ENCODE results near the gene MFSD11. TPM values are rescaled to one million over a fixed set of nuclear protein-coding genes. Genes with fewer than 3 reads are reported as not detected.
"Not testable (repeated sequence)": the region's sequence is repeated elsewhere in the genome, so short reads cannot be mapped to it uniquely, and the experiment has no call there.

The MFSD11 gene
- total RNA-seq, 2 experiments from 2014 or later: 17.0 to 17.6 TPM

GRCh38 chr17:76801706-76802105 is 63.8 kb downstream of the MFSD11 start:
- no peaks in the 10 kb centered on the region for H3K9me3 Mint-ChIP-seq
- H3K4me1 Mint-ChIP-seq (ENCODE audit: low read depth): no peaks in the 10 kb centered on the region
- no peak for TF ChIP-seq CTCF (IDR thresholded peaks at IDR 0.05)
- no peaks in the 10 kb centered on the region for H3K36me3 Mint-ChIP-seq (ENCODE audit: low read depth)
- H3K27ac Mint-ChIP-seq: no peak overlapping the region
- ChIA-PET POLR2A (no interaction called here), CTCF (no interaction called here)
- no peak overlapping the region for H3K4me3 Mint-ChIP-seq
- intact Hi-C loops (cut with micrococcal nuclease): no loop called here
- ATAC-seq (no peak), DNase-seq (no peak)
- no peaks in the 10 kb centered on the region for H3K27me3 Mint-ChIP-seq

GRCh38 chr17:76805319-76805718 is 67.4 kb downstream of the MFSD11 start:
- ChIA-PET CTCF (interaction anchor here (1.8 kb wide), 1 partner anchor 11 kb away, joined by 4 read pairs; no protein-coding TSS in a partner anchor), POLR2A (no interaction called here)
- no peak for TF ChIP-seq CTCF (IDR thresholded peaks at IDR 0.05)
- H3K27me3 Mint-ChIP-seq: no peaks in the 10 kb centered on the region
- no peaks in the 10 kb centered on the region for H3K9me3 Mint-ChIP-seq
- no peak overlapping the region for H3K27ac Mint-ChIP-seq
- no peak overlapping the region for H3K4me3 Mint-ChIP-seq
- intact Hi-C loops (cut with micrococcal nuclease): no loop called here
- DNase-seq: no peak
- ATAC-seq: no peak
- no peaks in the 10 kb centered on the region for H3K4me1 Mint-ChIP-seq (ENCODE audit: low read depth)
- H3K36me3 Mint-ChIP-seq (ENCODE audit: low read depth): no peaks in the 10 kb centered on the region

- H3K4me3 Mint-ChIP-seq; POLR2A ChIA-PET; ATAC-seq; DNase-seq; intact Hi-C loops (cut with micrococcal nuclease); H3K4me1 Mint-ChIP-seq (ENCODE audit: low read depth); H3K36me3 Mint-ChIP-seq (ENCODE audit: low read depth); H3K9me3 Mint-ChIP-seq; H3K27ac Mint-ChIP-seq; H3K27me3 Mint-ChIP-seq: not testable (repeated sequence)
- CTCF ChIA-PET: interaction anchor here (1.8 kb wide), 1 partner anchor 10 kb away, joined by 4 read pairs; no protein-coding TSS in a partner anchor
Measured at GRCh38 chr17:76806151-76806550, 68.2 kb downstream of the MFSD11 start.

GRCh38 chr17:76806767-76807166 is 68.8 kb downstream of the MFSD11 start:
- H3K27ac Mint-ChIP-seq; H3K4me1 Mint-ChIP-seq (ENCODE audit: low read depth); ATAC-seq; H3K27me3 Mint-ChIP-seq; intact Hi-C loops (cut with micrococcal nuclease); H3K36me3 Mint-ChIP-seq (ENCODE audit: low read depth); H3K4me3 Mint-ChIP-seq; DNase-seq; H3K9me3 Mint-ChIP-seq; POLR2A ChIA-PET: not testable (repeated sequence)
- CTCF ChIA-PET: interaction anchor here (1.0 to 1.8 kb wide), 2 partner anchors 10 to 19 kb away, joined by 3 to 4 read pairs; no protein-coding TSS in a partner anchor

- Mint-ChIP-seq H3K36me3 (ENCODE audit: low read depth) (no peaks in the 10 kb centered on the region), H3K9me3 (no peaks in the 10 kb centered on the region), H3K27me3 (no peaks in the 10 kb centered on the region), H3K4me3 (no peak overlapping the region), H3K4me1 (ENCODE audit: low read depth) (no peaks in the 10 kb centered on the region), H3K27ac (no peak overlapping the region)
- TF ChIP-seq CTCF (IDR thresholded peaks at IDR 0.05): no peak
- CTCF ChIA-PET: no interaction called here
- ATAC-seq (no peak), DNase-seq (no peak)
- intact Hi-C loops (cut with micrococcal nuclease): no loop called here
- POLR2A ChIA-PET: interaction anchor here (1.1 kb wide), 1 partner anchor 60 kb away, joined by 4 read pairs; the partner anchor contains the start of gene MGAT5B
Measured at GRCh38 chr17:76808326-76808725, 70.4 kb downstream of the MFSD11 start.

GRCh38 chr17:76810956-76811355 is 73.0 kb downstream of the MFSD11 start:
- no peaks in the 10 kb centered on the region for H3K27me3 Mint-ChIP-seq
- DNase-seq (no peak), ATAC-seq (no peak)
- H3K9me3 Mint-ChIP-seq: no peaks in the 10 kb centered on the region
- H3K4me1 Mint-ChIP-seq (ENCODE audit: low read depth): no peaks in the 10 kb centered on the region
- H3K27ac Mint-ChIP-seq: no peak overlapping the region
- intact Hi-C loops (cut with micrococcal nuclease): no loop called here
- H3K36me3 Mint-ChIP-seq (ENCODE audit: low read depth): no peaks in the 10 kb centered on the region
- ChIA-PET POLR2A (no interaction called here), CTCF (no interaction called here)
- no peak overlapping the region for H3K4me3 Mint-ChIP-seq
- no peak for TF ChIP-seq CTCF (IDR thresholded peaks at IDR 0.05)
